Middle frontal gyrus (tissue), 1 donor: ENCODE data around the gene PCDHGB3.
"Not testable (repeated sequence)": the region's sequence is repeated elsewhere in the genome, so short reads cannot be mapped to it uniquely, and the experiment has no call there.

Experiments used
- DNase-seq: peaks from one replicate; pipeline ENCODE4 v3.0.0-alpha.2; 2015; ENCODE audit warnings: low spot score; ENCODE audit errors: extremely low spot score

Gene PCDHGB3

GRCh38 chr5:141356950-141357349, 13.1 kb upstream of the PCDHGB3 start:
- no peak for DNase-seq

- no peak for DNase-seq
These were observed 10.1 kb upstream of the PCDHGB3 start, which contains the start of gene PCDHGB2 for GRCh38 chr5:141359790-141360426. Gene PCDHGB2, plus strand, starts transcription at chr5:141359994. Its CDS starts 142 bp downstream, at chr5:141360136.

- no peak for DNase-seq
These were observed 9.4 kb upstream of the PCDHGB3 start for GRCh38 chr5:141360685-141361084.

GRCh38 chr5:141362719-141363118, 7.3 kb upstream of the PCDHGB3 start:
- DNase-seq: no peak

GRCh38 chr5:141363952-141364660, 5.9 kb upstream of the PCDHGB3 start, which contains the start of gene PCDHGA5:
Gene PCDHGA5, plus strand, starts transcription at chr5:141364162. Its CDS starts 169 bp downstream, at chr5:141364331.
- DNase-seq: no peak

GRCh38 chr5:141366016-141366896, 3.8 kb upstream of the PCDHGB3 start:
- DNase-seq: no peak

GRCh38 chr5:141371572-141372475, 1.8 kb downstream of the PCDHGB3 start:
- no peak for DNase-seq

- no peak for DNase-seq
These were observed 3.8 kb downstream of the PCDHGB3 start, which contains the start of gene PCDHGA6 for GRCh38 chr5:141373673-141374317. Gene PCDHGA6, plus strand, starts transcription at chr5:141373891. Its CDS starts 193 bp downstream, at chr5:141374084.

- DNase-seq: no peak
These were observed 4.6 kb downstream of the PCDHGB3 start for GRCh38 chr5:141374627-141375026.

- not testable (repeated sequence) for DNase-seq
These were observed 5.6 kb downstream of the PCDHGB3 start for GRCh38 chr5:141375444-141376155.

GRCh38 chr5:141382469-141383294, 12.6 kb downstream of the PCDHGB3 start, which contains the start of gene PCDHGA7:
Gene PCDHGA7, plus strand, starts transcription at chr5:141382742. Its CDS starts 158 bp downstream, at chr5:141382900.
- DNase-seq: no peak

- DNase-seq: no peak
These were observed 13.3 kb downstream of the PCDHGB3 start for GRCh38 chr5:141383345-141383744.

GRCh38 chr5:141384471-141385267, 14.6 kb downstream of the PCDHGB3 start:
- no peak for DNase-seq

- DNase-seq: not testable (repeated sequence)
These were observed 17.7 kb downstream of the PCDHGB3 start, which contains the start of gene PCDHGB4 for GRCh38 chr5:141387557-141388311. Gene PCDHGB4, plus strand, starts transcription at chr5:141387698. Its CDS starts 187 bp downstream, at chr5:141387885.

- no peak for DNase-seq
These were observed 18.6 kb downstream of the PCDHGB3 start for GRCh38 chr5:141388661-141389060.

GRCh38 chr5:141389153-141390042, 19.4 kb downstream of the PCDHGB3 start:
- DNase-seq: no peak
